Astrocyte (in vitro differentiated cells and primary cell): ENCODE data around the gene ADAM33.

ENCODE experiments used
- EZH2 ChIP-seq: IDR thresholded peaks from 2 replicates; pipeline ENCODE4 v1.6.1; 2012; ENCODE audit warnings: mild to moderate bottlenecking, low read length, inconsistent platforms; ENCODE audit not compliant: insufficient read depth
- TF ChIP-seq, protein P1 (sequence below): IDR thresholded peaks from 2 replicates; pipeline ENCODE4 v1.5.1; 2011; ENCODE audit warnings: low read depth, mild to moderate bottlenecking, inconsistent platforms, low read length, moderate library complexity; ENCODE audit not compliant: insufficient read depth

DNA sequence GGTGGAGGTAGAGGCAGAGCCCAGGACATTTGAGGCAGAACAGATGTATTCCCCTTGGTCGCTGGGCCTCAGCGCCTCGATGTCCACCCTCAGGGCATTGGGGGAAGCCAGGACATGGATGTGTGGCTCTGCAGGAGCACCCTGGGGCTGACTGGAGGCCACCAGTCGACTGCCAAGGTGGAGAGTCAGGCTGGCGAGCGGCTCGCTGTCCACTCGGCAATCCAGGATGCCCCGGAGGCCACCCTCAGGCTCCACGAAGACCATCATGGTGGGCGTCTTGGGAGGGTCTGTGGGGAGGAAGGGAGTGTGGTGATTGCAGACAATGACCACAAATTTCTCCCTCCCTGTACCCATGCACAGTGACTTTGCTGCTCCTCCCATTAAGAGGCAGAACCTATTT is 8.2 kb upstream of the ADAM33 start:
- TF ChIP-seq EZH2, result no peak
- TF ChIP-seq, protein P1, sequence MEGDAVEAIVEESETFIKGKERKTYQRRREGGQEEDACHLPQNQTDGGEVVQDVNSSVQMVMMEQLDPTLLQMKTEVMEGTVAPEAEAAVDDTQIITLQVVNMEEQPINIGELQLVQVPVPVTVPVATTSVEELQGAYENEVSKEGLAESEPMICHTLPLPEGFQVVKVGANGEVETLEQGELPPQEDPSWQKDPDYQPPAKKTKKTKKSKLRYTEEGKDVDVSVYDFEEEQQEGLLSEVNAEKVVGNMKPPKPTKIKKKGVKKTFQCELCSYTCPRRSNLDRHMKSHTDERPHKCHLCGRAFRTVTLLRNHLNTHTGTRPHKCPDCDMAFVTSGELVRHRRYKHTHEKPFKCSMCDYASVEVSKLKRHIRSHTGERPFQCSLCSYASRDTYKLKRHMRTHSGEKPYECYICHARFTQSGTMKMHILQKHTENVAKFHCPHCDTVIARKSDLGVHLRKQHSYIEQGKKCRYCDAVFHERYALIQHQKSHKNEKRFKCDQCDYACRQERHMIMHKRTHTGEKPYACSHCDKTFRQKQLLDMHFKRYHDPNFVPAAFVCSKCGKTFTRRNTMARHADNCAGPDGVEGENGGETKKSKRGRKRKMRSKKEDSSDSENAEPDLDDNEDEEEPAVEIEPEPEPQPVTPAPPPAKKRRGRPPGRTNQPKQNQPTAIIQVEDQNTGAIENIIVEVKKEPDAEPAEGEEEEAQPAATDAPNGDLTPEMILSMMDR, result no peak
